ENCODE measurements around the gene LTBP3. TPM values are rescaled to one million over a fixed set of nuclear protein-coding genes. Genes with fewer than 3 reads are reported as not detected.

The LTBP3 gene
- total RNA-seq, 1 donor from 2014 or later: 1.7 TPM

DNA sequence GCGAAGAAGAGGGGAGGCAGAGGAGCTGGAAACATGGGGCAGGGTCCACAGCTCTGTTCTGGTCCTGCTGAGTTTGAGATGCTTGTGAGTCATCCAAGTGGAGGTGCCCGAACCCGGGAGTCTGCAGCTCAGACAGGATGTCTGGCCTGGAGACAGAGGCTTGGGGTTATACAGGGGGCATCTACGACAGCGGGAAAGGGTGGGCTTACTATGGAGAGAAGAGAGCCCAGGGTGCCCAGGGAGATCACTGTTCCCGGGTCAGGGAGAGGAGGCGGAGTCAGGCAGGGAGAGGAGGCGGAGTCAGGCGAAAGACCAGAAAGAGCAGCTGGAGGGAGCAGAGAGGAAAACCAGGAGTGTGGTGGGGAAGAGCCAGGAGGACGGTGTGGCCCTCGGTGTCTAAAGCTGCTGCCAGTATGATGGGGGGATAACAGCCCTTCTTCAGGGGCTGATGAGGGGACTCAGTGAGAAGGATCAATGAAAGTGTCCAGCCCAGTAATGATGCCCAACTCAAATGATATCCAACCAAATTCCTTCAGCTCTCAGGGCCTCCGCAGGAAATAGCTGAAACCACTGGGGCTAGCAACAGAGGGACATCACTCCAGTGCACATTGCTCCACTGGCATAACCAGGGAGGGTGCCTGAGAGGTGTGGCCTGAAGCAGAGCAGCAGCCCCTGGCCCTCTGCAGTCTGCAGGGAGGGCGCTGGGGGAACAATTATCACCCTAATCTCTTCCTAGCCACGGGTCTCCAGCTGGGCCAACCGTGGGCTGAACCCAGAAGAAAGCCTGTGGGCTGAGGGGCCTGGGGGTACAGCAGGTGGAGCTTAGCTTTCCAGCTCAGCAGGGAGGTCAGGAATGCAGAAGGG is 2.6 kb upstream of the LTBP3 start:
- Mint-ChIP-seq H3K4me3 (ENCODE audit: unreplicated experiment) (no peak overlapping the region), H3K36me3 (ENCODE audit: low read depth, unreplicated experiment) (peaks cover 7% of the 10 kb centered on the region), H3K9me3 (ENCODE audit: unreplicated experiment) (no peaks in the 10 kb centered on the region), H3K27ac (ENCODE audit: unreplicated experiment) (no peak overlapping the region), H3K4me1 (ENCODE audit: unreplicated experiment) (peaks cover 16% of the 10 kb centered on the region), H3K27me3 (ENCODE audit: unreplicated experiment) (peaks cover 28% of the 10 kb centered on the region)
- DNase-seq (ENCODE audit: low spot score): no peak
- no peak for TF ChIP-seq CTCF (IDR thresholded peaks at IDR 0.05; ENCODE audit: unreplicated experiment)

GRCh38 chr11:65559951-65560537 is 1.9 kb upstream of the LTBP3 start:
- peaks cover 7% of the 10 kb centered on the region for H3K36me3 Mint-ChIP-seq (ENCODE audit: low read depth, unreplicated experiment)
- TF ChIP-seq CTCF (IDR thresholded peaks at IDR 0.05; ENCODE audit: unreplicated experiment): no peak
- no peak overlapping the region for H3K27ac Mint-ChIP-seq (ENCODE audit: unreplicated experiment)
- H3K27me3 Mint-ChIP-seq (ENCODE audit: unreplicated experiment): peaks cover 33% of the 10 kb centered on the region
- H3K9me3 Mint-ChIP-seq (ENCODE audit: unreplicated experiment): no peaks in the 10 kb centered on the region
- peaks cover 16% of the 10 kb centered on the region for H3K4me1 Mint-ChIP-seq (ENCODE audit: unreplicated experiment)
- no peak for DNase-seq (ENCODE audit: low spot score)
- H3K4me3 Mint-ChIP-seq (ENCODE audit: unreplicated experiment): no peak overlapping the region

DNA sequence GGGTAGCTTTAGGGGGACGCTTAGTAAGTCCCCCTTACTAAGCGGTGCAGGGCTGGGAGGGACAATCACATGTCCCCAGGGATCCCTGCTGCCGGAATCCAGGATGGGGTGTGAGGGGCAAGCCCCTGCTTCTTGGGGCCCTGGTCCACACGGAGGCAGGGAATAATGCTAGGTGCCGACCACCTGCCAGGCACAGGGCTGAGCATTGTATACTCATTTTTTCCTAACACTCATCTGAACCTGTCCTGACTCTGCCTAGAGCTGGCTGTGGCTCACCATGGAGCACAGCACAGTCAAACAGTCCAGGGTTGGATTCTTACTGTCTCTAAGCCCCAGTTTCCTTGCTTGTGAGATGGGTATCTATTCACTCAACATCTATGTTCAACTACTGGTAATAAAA is 1.4 kb upstream of the LTBP3 start:
- peaks cover 19% of the 10 kb centered on the region for H3K4me1 Mint-ChIP-seq (ENCODE audit: unreplicated experiment)
- H3K4me3 Mint-ChIP-seq (ENCODE audit: unreplicated experiment): no peak overlapping the region
- no peak for DNase-seq (ENCODE audit: low spot score)
- H3K36me3 Mint-ChIP-seq (ENCODE audit: low read depth, unreplicated experiment): peaks cover 7% of the 10 kb centered on the region
- TF ChIP-seq CTCF (IDR thresholded peaks at IDR 0.05; ENCODE audit: unreplicated experiment): no peak
- H3K9me3 Mint-ChIP-seq (ENCODE audit: unreplicated experiment): no peaks in the 10 kb centered on the region
- no peak overlapping the region for H3K27ac Mint-ChIP-seq (ENCODE audit: unreplicated experiment)
- H3K27me3 Mint-ChIP-seq (ENCODE audit: unreplicated experiment): peaks cover 37% of the 10 kb centered on the region

DNA sequence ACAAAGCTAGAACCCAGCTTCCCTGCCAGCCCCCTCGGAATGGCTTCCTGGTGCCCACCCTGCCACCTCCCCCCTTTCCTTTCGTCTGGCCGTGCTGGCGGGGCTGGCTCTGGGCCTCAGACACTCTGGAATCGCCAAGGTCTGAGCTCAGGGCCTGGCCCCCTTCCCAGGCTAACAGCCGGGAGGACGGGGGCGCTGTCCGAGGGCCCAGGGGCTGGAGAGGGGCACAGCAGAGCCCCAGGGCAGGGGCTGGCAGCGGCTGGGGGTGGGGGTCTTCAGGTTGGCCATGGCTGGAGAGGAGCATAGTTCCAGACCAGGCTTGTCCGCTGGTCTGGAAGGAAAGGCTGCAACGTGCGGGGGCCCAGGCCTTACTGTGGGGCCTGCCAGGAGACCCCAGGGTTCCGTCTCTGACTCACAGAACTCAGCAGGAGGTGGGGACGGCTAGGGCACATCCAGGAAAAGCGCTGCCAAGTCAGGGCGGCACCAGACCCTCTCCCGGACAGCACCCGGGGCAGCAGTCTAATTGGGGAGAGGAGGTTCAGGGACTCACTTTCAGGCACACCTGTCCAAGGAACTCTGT is 861 bp upstream of the LTBP3 start:
- DNase-seq (ENCODE audit: low spot score): no peak
- no peak for TF ChIP-seq CTCF (IDR thresholded peaks at IDR 0.05; ENCODE audit: unreplicated experiment)
- Mint-ChIP-seq H3K27me3 (ENCODE audit: unreplicated experiment) (peaks cover 40% of the 10 kb centered on the region), H3K27ac (ENCODE audit: unreplicated experiment) (no peak overlapping the region), H3K4me1 (ENCODE audit: unreplicated experiment) (peaks cover 19% of the 10 kb centered on the region), H3K9me3 (ENCODE audit: unreplicated experiment) (no peaks in the 10 kb centered on the region), H3K36me3 (ENCODE audit: low read depth, unreplicated experiment) (peaks cover 7% of the 10 kb centered on the region), H3K4me3 (ENCODE audit: unreplicated experiment) (no peak overlapping the region)
